Spleen (tissue), 7 donors: ENCODE measurements around the gene GAS2L3.

Source experiments
- POLR2A ChIP-seq, 3 donors: fragments of 450-650 bp; IDR thresholded peaks; one replicate each; pipeline ENCODE4 v1.5.1; 2017; ENCODE audit warnings: antibody characterized with exemption in 3 of 3, mild to moderate bottlenecking in 1 of 3
- POLR2AphosphoS5 ChIP-seq, 3 donors: sonication (generic); formaldehyde crosslinking; IDR thresholded peaks; one replicate each; pipeline ENCODE4 v1.5.1; 2017; ENCODE audit warnings: antibody characterized with exemption in 3 of 3
- TF ChIP-seq, protein P1 (sequence below), 11 experiments: fragments of 200-600 bp in 7 of 11; fragments of 450-650 bp in 4 of 11; sonication (generic) in 4 of 11; IDR thresholded peaks in 8 of 11; conservative IDR thresholded peaks in 3 of 11; 1 replicate in 7 of 11; 2 replicates in 4 of 11; pipeline versions ENCODE4 v1.4.0 to v1.8.0; 2016 to 2021; ENCODE audit warnings: antibody characterized with exemption in 11 of 11, inconsistent platforms in 4 of 11, mild to moderate bottlenecking in 1 of 11
- donor health status: DM: no; HTN: no; CAD: no; lungs with moderate emphysema.
- donor health status: DM: no; HTN: no; CAD: no.
- donor health status: DM: no; HTN: no; CAD: no.

DNA sequence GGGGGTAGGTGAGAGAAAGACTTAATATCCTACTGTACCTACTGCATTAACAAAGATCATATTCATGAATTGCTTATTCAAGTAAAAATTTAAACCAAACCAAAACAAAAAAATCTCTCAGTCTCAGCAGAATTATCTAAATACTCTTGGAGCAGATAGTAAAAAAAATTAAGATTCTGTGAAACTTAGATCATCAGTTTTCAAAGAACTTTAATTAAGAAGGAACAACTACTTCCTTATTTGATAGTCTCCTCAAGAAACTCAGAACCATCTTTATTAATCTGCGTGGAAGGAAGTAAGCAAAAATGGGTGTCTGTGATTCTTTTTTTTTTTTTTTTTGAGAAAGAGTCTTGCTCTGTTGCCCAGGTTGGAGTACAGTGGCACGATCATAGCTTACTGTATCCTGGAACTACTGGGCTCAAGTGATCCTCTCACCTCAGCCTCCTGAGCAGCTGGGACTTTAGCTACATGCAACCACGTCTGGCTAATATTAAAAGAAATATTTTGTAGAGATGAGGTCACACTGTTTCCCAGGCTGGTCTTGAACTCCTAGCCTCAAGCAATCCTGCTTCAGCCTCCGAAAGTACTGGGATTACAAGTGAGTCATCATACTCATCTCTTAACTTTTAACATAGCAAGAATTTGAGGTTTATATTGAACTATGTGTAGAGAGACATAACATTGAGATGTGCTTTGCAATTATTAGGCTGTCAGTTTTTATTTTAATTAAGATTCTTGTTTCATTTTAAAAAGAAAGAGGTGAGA, 37.4 kb downstream of the GAS2L3 start:
- TF ChIP-seq POLR2A (IDR thresholded peaks at IDR 0.05) (no peak), POLR2AphosphoS5 (IDR thresholded peaks at IDR 0.05) (no peak)
- TF ChIP-seq, protein P1, sequence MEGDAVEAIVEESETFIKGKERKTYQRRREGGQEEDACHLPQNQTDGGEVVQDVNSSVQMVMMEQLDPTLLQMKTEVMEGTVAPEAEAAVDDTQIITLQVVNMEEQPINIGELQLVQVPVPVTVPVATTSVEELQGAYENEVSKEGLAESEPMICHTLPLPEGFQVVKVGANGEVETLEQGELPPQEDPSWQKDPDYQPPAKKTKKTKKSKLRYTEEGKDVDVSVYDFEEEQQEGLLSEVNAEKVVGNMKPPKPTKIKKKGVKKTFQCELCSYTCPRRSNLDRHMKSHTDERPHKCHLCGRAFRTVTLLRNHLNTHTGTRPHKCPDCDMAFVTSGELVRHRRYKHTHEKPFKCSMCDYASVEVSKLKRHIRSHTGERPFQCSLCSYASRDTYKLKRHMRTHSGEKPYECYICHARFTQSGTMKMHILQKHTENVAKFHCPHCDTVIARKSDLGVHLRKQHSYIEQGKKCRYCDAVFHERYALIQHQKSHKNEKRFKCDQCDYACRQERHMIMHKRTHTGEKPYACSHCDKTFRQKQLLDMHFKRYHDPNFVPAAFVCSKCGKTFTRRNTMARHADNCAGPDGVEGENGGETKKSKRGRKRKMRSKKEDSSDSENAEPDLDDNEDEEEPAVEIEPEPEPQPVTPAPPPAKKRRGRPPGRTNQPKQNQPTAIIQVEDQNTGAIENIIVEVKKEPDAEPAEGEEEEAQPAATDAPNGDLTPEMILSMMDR (IDR thresholded peaks at IDR 0.05 in 8 of 11, conservative IDR thresholded peaks at IDR 0.05 in 3 of 11) = no peak
